Measurements from ENCODE around the gene LPP. TPM values are rescaled to one million over a fixed set of nuclear protein-coding genes. Genes with fewer than 3 reads are reported as not detected.
A peak's percentile ranks its signal among the peaks of the same experiment; 100 is the strongest.

Gene LPP
- total and polyA plus RNA-seq, 4 donors: 7.2 to 50.3 (median 26.4) TPM

GRCh38 chr3:188348435-188349244 lies 194.7 kb downstream of the LPP start:
- Histone ChIP-seq H3K27me3 (ENCODE audit: control insufficient read depth, insufficient read depth, low read length) (no peaks in the 10 kb centered on the region), H3K4me3 (ENCODE audit: low read depth, low read length) (no peak overlapping the region), H3K9me3 (ENCODE audit: control insufficient read depth, insufficient read depth, low read length) (no peaks in the 10 kb centered on the region), H3K27ac (ENCODE audit: low read depth, low read length) (no peak overlapping the region), H3K36me3 (ENCODE audit: control insufficient read depth, insufficient read depth, low read length) (no peaks in the 10 kb centered on the region), H3K4me1 (ENCODE audit: control insufficient read depth, insufficient read depth, low read length) (no peaks in the 10 kb centered on the region)
- DNase-seq (ENCODE audit: low read depth in 4 of 6, low spot score in 6 of 6): peak in 1 of 6 donors; percentile 37
- 78% methylated on average over 4 of the region's 9 CpGs for WGBS (ENCODE audit: insufficient coverage)

GRCh38 chr3:188349351-188349901 lies 195.5 kb downstream of the LPP start:
- H3K4me1 ChIP-seq (ENCODE audit: control insufficient read depth, insufficient read depth, low read length): no peaks in the 10 kb centered on the region
- DNase-seq (ENCODE audit: low read depth in 4 of 6, low spot score in 6 of 6): peak in 2 of 6 donors; percentile 24 to 48
- WGBS (ENCODE audit: insufficient coverage): 73% methylated on average over 7 of the region's 7 CpGs
- H3K9me3 ChIP-seq (ENCODE audit: control insufficient read depth, insufficient read depth, low read length): no peaks in the 10 kb centered on the region
- no peaks in the 10 kb centered on the region for H3K27me3 ChIP-seq (ENCODE audit: control insufficient read depth, insufficient read depth, low read length)
- no peak overlapping the region for H3K27ac ChIP-seq (ENCODE audit: low read depth, low read length)
- H3K36me3 ChIP-seq (ENCODE audit: control insufficient read depth, insufficient read depth, low read length): no peaks in the 10 kb centered on the region
- no peak overlapping the region for H3K4me3 ChIP-seq (ENCODE audit: low read depth, low read length)

DNA sequence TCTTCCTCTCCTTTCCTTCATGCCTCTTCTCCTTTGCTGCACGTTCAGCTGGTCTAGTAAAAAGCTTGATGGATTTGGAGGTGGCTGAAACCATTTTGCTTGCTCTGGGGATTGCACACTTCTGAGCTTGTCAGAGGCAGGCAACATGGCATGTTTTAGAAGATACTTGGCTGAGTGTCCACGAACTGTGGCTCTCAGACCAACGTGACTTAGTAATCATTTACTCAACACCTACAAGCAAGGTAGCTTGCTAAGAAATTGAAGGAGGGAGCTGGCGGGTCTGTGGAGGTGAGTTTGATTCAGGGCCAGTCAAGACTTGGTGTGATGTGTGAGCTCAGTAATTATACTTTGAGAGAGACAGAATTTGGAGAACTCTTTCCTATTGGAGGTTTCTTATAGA lies 196.0 kb downstream of the LPP start:
- no peaks in the 10 kb centered on the region for H3K36me3 ChIP-seq (ENCODE audit: control insufficient read depth, insufficient read depth, low read length)
- WGBS (ENCODE audit: insufficient coverage): 92% methylated on average over 1 of the region's 4 CpGs
- no peaks in the 10 kb centered on the region for H3K4me1 ChIP-seq (ENCODE audit: control insufficient read depth, insufficient read depth, low read length)
- DNase-seq (ENCODE audit: low read depth in 4 of 6, low spot score in 6 of 6): no peak
- H3K4me3 ChIP-seq (ENCODE audit: low read depth, low read length): no peak overlapping the region
- H3K9me3 ChIP-seq (ENCODE audit: control insufficient read depth, insufficient read depth, low read length): no peaks in the 10 kb centered on the region
- H3K27ac ChIP-seq (ENCODE audit: low read depth, low read length): no peak overlapping the region
- no peaks in the 10 kb centered on the region for H3K27me3 ChIP-seq (ENCODE audit: control insufficient read depth, insufficient read depth, low read length)

DNA sequence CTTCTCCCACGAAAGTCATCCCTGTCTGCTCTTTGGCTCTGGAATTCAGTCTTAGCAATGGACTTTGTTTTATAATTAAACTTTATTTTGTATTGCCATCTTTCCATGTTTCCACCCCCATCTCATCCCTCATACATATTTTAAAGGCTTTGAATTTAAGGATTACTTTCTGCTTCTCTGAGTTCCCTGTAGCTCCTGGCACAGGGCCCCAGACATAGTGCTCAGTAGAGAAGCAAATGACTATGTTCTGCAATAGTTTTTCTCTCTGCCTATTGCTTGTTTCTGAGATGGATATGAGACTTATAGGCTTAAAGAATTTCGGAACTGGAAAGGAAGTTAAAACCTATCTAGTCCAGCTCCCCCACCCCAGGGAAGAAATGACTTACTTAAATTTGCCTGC lies 197.0 kb downstream of the LPP start:
- H3K4me3 ChIP-seq (ENCODE audit: low read depth, low read length): no peak overlapping the region
- no peak for DNase-seq (ENCODE audit: low read depth in 4 of 6, low spot score in 6 of 6)
- WGBS (ENCODE audit: insufficient coverage): no CpG with 5 or more reads among the region's 2 CpGs
- H3K9me3 ChIP-seq (ENCODE audit: control insufficient read depth, insufficient read depth, low read length): no peaks in the 10 kb centered on the region
- H3K27me3 ChIP-seq (ENCODE audit: control insufficient read depth, insufficient read depth, low read length): no peaks in the 10 kb centered on the region
- H3K27ac ChIP-seq (ENCODE audit: low read depth, low read length): no peak overlapping the region
- no peaks in the 10 kb centered on the region for H3K4me1 ChIP-seq (ENCODE audit: control insufficient read depth, insufficient read depth, low read length)
- no peaks in the 10 kb centered on the region for H3K36me3 ChIP-seq (ENCODE audit: control insufficient read depth, insufficient read depth, low read length)

DNA sequence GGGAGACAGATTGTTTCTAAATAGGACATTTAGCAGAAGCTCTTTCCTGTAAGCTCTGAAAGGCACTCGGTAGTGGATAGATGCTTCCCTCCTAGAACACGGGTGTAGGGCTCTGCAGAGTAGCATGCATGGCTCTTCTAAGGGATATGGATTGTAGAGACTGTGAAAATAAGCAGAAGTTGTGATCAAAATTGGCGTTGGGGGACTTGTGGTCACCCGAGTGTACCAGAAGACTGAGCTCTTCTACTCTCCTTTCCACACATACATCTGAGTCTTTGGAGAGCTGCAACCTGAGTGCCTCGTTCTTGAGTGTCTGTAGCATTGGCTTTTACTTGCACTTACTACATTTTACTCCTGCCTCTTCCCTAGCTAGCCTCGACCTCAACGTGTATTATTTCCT lies 197.7 kb downstream of the LPP start:
- WGBS (ENCODE audit: insufficient coverage): 89% methylated on average over 4 of the region's 7 CpGs
- H3K27me3 ChIP-seq (ENCODE audit: control insufficient read depth, insufficient read depth, low read length): no peaks in the 10 kb centered on the region
- no peaks in the 10 kb centered on the region for H3K9me3 ChIP-seq (ENCODE audit: control insufficient read depth, insufficient read depth, low read length)
- H3K4me1 ChIP-seq (ENCODE audit: control insufficient read depth, insufficient read depth, low read length): no peaks in the 10 kb centered on the region
- no peak overlapping the region for H3K27ac ChIP-seq (ENCODE audit: low read depth, low read length)
- no peak overlapping the region for H3K4me3 ChIP-seq (ENCODE audit: low read depth, low read length)
- H3K36me3 ChIP-seq (ENCODE audit: control insufficient read depth, insufficient read depth, low read length): no peaks in the 10 kb centered on the region
- DNase-seq (ENCODE audit: low read depth in 4 of 6, low spot score in 6 of 6): no peak

DNA sequence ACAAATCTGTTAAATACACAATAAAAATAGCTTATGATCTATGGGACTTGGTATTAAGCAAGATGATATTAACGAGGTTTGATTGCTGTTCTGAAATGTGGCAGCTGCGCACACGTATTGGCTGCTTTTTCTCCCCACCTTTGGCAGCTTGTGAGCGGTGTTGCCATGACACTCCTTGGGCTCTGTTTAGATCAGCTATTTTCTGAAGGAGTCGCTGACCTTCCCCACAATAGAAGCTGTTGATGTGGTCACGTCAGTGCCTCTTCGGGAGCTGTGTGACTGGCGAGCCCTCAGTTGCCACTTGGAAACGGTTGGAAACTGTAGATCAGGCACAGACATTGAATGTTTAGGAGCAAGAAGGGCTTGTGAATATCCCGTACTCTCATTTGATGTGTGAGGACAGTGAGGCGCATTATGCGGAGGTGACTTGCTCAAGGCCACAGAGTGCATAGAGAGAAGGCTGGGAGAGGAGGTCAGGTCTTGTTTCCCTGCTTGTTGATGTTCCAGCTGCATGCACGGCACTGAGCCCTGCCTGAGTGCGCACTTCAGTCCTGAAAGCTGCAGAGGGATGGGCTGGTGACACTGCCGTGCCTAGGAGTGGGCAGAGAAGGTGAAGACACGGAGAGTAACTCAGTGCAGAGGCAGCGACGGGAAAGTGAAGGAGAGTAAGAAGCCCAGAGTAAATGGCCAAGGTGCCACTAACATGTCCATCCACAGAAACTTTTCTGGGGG lies 198.4 kb downstream of the LPP start:
- no peak for DNase-seq (ENCODE audit: low read depth in 4 of 6, low spot score in 6 of 6)
- Histone ChIP-seq H3K4me3 (ENCODE audit: low read depth, low read length) (no peak overlapping the region), H3K4me1 (ENCODE audit: control insufficient read depth, insufficient read depth, low read length) (no peaks in the 10 kb centered on the region), H3K27me3 (ENCODE audit: control insufficient read depth, insufficient read depth, low read length) (no peaks in the 10 kb centered on the region), H3K27ac (ENCODE audit: low read depth, low read length) (no peak overlapping the region), H3K9me3 (ENCODE audit: control insufficient read depth, insufficient read depth, low read length) (no peaks in the 10 kb centered on the region), H3K36me3 (ENCODE audit: control insufficient read depth, insufficient read depth, low read length) (no peaks in the 10 kb centered on the region)
- WGBS (ENCODE audit: insufficient coverage): 75% methylated on average over 15 of the region's 18 CpGs

- H3K9me3 ChIP-seq (ENCODE audit: control insufficient read depth, insufficient read depth, low read length): no peaks in the 10 kb centered on the region
- no CpG with 5 or more reads among the region's 1 CpG for WGBS (ENCODE audit: insufficient coverage)
- H3K4me1 ChIP-seq (ENCODE audit: control insufficient read depth, insufficient read depth, low read length): no peaks in the 10 kb centered on the region
- H3K27ac ChIP-seq (ENCODE audit: low read depth, low read length): no peak overlapping the region
- no peak for DNase-seq (ENCODE audit: low read depth in 4 of 6, low spot score in 6 of 6)
- no peak overlapping the region for H3K4me3 ChIP-seq (ENCODE audit: low read depth, low read length)
- H3K36me3 ChIP-seq (ENCODE audit: control insufficient read depth, insufficient read depth, low read length): no peaks in the 10 kb centered on the region
- no peaks in the 10 kb centered on the region for H3K27me3 ChIP-seq (ENCODE audit: control insufficient read depth, insufficient read depth, low read length)
These were observed 199.5 kb downstream of the LPP start for GRCh38 chr3:188353426-188353825.

DNA sequence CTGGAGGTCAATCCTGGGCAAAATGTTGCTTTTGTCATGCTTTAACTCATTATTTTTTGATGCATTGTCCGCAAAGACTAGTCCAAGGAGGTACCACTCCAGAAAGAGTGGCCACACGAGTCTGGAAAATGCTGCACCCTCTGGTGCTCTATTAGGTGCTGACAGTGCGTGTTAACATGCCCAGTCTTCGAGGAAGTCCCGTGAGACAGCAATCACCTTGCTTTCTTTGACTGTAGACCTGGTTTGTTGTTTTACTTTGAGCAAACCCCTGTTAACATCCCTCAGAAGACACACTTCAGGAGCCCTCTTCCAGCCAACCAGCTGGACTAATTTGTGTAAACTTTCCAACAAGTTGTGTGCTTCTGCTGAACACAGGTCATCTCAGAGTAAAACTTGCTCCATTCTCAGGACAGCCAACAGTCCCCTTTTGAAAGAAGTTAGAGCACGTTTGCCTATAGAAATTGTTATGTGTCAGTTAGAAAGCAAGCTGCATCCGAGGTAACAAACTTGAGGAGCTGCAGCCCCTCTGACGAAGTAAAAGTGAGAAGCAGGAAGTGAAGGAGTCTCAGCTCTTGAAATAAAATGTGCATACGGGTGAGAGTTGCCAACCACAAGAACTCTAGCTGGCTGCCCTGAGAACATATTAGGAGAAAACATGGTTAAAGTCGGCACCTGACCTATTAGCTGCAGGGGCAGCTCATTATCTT lies 205.0 kb downstream of the LPP start:
- H3K9me3 ChIP-seq (ENCODE audit: control insufficient read depth, insufficient read depth, low read length): no peaks in the 10 kb centered on the region
- no peaks in the 10 kb centered on the region for H3K4me1 ChIP-seq (ENCODE audit: control insufficient read depth, insufficient read depth, low read length)
- H3K27me3 ChIP-seq (ENCODE audit: control insufficient read depth, insufficient read depth, low read length): no peaks in the 10 kb centered on the region
- H3K36me3 ChIP-seq (ENCODE audit: control insufficient read depth, insufficient read depth, low read length): no peaks in the 10 kb centered on the region
- no peak for DNase-seq (ENCODE audit: low read depth in 4 of 6, low spot score in 6 of 6)
- no peak overlapping the region for H3K4me3 ChIP-seq (ENCODE audit: low read depth, low read length)
- 74% methylated on average over 6 of the region's 10 CpGs for WGBS (ENCODE audit: insufficient coverage)
- H3K27ac ChIP-seq (ENCODE audit: low read depth, low read length): no peak overlapping the region

GRCh38 chr3:188360364-188360881 lies 206.5 kb downstream of the LPP start:
- H3K27ac ChIP-seq (ENCODE audit: low read depth, low read length): no peak overlapping the region
- WGBS (ENCODE audit: insufficient coverage): no CpG with 5 or more reads among the region's 3 CpGs
- H3K4me1 ChIP-seq (ENCODE audit: control insufficient read depth, insufficient read depth, low read length): no peaks in the 10 kb centered on the region
- no peaks in the 10 kb centered on the region for H3K36me3 ChIP-seq (ENCODE audit: control insufficient read depth, insufficient read depth, low read length)
- no peak for DNase-seq (ENCODE audit: low read depth in 4 of 6, low spot score in 6 of 6)
- no peaks in the 10 kb centered on the region for H3K9me3 ChIP-seq (ENCODE audit: control insufficient read depth, insufficient read depth, low read length)
- H3K27me3 ChIP-seq (ENCODE audit: control insufficient read depth, insufficient read depth, low read length): no peaks in the 10 kb centered on the region
- H3K4me3 ChIP-seq (ENCODE audit: low read depth, low read length): no peak overlapping the region
